NCI-H748 (cell line): ENCODE measurements around the gene ACSS3.
"Not testable (repeated sequence)": the region's sequence is repeated elsewhere in the genome, so short reads cannot be mapped to it uniquely, and the experiment has no call there.

Source experiments
- DNase-seq: peaks from one replicate; lab custom pipeline; 2025; ENCODE audit not compliant: unreplicated experiment; lab: John Stamatoyannopoulos, UW

Gene ACSS3, protein sequence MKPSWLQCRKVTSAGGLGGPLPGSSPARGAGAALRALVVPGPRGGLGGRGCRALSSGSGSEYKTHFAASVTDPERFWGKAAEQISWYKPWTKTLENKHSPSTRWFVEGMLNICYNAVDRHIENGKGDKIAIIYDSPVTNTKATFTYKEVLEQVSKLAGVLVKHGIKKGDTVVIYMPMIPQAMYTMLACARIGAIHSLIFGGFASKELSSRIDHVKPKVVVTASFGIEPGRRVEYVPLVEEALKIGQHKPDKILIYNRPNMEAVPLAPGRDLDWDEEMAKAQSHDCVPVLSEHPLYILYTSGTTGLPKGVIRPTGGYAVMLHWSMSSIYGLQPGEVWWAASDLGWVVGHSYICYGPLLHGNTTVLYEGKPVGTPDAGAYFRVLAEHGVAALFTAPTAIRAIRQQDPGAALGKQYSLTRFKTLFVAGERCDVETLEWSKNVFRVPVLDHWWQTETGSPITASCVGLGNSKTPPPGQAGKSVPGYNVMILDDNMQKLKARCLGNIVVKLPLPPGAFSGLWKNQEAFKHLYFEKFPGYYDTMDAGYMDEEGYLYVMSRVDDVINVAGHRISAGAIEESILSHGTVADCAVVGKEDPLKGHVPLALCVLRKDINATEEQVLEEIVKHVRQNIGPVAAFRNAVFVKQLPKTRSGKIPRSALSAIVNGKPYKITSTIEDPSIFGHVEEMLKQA

DNA sequence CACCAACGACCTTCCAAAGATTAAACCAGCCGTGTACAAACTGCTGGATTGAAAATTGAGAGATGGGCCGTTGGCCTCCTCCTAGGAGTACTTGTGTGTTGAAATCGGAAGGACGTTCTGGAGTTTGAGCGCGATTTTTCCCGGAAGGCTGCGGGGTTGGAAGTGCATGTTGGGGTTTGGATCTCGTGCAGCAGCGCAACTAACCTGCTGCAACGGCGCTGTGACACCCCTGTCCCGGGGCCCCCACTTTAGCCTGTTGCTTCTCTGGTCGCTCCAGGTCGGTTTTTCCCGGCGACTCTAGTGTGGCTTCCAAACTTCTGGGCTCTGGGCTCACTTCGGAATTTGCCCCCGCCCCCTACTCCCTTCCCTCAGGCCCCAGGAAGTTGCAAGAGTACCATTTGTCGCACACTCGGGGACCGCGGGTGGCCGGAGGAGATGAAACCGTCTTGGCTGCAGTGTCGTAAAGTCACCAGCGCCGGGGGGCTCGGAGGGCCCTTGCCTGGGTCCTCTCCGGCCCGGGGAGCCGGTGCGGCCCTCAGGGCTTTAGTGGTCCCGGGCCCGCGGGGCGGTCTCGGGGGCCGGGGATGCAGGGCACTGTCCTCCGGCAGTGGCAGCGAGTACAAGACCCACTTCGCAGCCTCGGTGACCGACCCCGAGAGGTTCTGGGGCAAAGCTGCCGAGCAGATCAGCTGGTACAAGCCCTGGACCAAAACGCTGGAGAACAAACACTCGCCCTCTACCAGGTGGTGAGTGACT lies at the start of gene ACSS3:
TSS of gene ACSS3 (plus strand) at position 394 of the 756 bp plus-strand sequence. CDS start at position 436, 42 bp downstream.
- DNase-seq: no peak

DNA sequence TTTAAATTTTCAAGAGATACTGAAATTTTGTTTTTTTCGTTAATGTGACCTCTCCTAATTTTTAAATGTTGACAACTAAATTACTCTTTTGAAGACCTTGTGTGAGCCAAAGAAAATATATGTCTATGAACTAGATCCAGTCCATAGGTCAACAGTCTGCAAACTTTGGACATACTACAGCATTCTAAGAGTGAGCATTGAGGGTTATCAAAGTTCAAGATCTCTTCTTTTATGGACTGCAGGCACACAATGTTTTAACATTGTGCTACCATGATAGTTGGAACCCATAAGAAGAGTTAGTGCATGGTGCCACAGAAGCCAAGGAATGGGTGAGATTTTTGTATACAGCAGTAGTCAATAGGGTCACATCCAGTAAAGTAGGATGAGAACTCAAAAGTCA lies 43.0 kb upstream of the ACSS3 start:
- no peak for DNase-seq

DNA sequence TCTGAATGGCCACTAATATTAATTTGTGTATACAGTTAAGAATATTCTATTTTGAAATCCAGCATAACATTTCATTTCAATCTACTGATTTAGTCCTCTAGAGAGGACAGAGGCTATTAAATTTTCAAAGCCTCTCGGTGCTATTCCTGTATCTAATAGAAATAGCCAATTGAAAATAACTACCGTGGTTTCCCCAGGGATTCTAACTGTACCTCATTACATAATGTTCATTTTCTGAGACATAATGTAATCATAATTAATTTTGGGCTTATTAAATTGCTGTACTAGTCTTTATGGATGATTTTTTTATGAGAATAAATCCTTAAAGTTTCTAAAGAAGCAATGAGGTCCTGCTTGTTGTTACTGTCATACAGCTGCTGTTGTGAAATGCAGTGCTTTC lies 38.6 kb upstream of the ACSS3 start:
- no peak for DNase-seq

DNA sequence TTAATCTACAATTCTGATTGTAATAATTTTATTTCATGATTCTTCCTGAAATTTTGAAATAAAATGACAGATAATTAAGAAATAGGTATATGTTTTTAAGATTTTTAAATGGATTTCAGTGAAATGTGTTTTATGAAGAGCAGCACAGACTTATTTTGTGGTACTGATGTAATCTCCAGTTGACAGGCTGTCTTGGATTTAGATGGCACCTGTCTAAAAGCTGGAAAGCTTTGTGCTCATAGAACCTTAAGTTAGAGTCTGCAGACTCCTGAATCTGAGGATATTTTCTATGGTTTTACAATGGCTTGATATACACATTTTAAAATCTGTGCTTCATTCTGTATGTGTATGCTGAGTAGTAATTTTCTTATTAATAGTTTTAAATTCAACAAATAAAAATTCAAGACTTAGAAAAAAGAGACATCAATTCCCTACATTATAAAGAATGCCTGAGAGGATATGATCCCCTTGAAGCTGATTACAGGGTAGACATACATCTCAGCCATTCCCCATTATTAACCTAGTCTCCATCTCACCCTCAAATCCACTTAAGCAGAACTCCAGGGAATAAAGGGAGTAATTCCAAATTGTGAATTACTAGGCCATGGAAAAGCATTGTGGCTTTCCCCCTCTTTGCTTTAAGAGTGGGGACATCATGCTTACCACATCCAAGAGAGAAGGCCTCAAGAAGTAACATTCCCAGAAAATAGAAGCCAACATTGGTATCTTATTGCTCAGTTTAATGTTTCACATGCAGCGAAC lies 33.7 kb upstream of the ACSS3 start:
- DNase-seq: no peak

DNA sequence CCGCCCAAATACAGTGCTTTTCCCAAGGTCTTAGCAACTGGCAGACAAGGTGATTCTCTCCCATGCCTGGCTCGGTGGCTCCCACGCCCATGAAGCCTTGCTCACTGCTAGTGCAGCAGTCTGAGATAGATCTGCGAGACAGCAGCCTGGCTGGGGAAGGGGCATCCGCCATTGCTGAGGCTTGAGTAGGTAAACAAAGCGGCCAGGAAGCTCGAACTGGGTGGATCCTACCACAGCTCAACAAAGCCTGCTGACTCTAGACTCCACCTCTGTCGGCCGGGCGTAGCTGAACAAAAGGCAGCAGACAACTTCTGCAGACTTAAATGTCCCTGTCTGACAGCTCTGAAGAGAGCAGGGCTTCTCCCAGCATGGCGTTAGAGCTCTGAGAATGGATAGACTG lies 12.9 kb upstream of the ACSS3 start:
- not testable (repeated sequence) for DNase-seq

DNA sequence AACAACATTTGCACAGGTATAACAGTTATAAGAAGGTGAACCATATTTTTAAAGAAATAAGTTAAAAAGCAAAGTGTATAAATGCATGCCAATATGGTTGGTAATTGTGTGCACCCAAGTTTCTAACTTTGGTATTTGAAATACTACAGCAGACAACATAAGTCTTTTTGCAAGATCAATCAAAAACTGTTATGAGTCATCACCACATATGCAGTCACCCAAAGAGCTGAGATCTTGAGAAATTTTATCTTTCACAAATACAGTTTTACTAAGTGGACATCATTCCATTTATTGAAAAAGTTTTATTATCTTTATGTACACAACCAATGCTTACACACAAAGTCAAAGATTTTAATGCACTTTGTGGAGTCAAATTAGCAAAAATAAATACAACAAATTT lies 7.0 kb upstream of the ACSS3 start:
- DNase-seq: no peak

DNA sequence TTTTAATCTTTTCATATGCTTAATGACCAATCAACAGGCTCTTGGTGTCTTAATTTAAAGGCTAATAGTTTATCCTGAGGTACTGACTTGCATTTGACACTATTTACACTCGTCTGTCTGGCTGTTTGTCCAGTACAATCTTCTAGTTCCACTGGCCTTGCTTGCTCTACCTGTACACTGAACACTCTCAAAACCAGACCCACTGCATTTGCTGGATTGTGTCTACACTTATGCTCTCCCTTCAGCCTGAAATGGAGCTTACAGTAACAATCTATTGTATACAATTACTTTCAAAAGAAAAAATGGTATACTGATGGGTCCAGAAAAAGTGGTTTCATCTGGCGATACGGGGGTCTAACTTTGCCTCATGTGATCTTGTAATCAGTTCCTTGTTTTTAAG lies 2.3 kb upstream of the ACSS3 start:
- DNase-seq: no peak

DNA sequence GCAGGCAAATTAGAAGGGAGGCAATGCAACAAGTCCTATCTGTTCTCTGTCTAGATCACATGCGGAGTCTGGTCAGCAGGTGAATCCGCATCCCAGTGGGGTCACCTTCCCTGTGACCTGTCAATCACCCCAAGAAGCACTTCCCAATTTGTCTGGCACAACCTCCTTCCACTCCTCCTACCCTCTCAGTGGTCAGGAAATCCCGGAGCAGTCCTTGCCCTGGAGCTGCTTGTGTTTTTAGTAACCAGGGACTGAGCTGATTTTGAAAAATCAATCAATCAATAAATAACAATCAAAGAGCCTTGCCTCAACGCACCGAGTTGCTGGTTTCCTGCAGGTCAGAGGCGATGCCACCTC lies 572 bp upstream of the ACSS3 start:
- no peak for DNase-seq

DNA sequence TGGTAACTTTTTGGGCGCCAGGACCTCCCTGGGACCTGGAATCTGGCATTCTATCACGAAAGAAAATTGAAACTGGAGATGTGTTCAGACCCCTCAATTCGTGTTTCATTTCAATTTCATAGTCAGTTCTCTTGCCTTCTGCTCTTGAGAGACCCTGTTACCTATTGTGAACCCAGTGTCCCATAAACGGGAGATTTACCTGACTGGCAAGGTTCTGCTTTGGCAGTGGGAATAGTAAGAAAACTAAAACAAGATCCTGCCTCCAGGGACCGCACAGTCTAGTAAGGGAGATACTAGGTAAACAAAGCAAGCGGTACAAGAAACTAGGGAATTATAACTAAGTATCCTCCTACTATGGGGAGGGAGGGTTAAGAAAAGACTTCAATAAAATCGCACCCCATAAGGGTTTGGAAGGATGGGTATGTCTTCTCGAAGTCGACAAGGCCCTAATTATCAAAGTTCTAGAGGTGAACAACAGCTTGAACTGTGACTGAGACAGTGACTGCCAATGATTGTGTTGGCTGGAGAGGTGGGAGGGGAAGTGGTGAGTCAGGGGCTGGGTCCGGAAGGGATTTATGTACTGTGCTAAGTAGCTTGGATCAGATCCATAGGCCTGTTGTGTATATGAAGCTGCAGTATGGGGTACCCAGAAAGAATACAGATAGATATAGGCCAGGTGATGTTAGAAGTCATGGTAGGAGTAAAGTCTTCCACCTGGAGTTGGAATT lies 754 bp downstream of the ACSS3 start:
- no peak for DNase-seq

DNA sequence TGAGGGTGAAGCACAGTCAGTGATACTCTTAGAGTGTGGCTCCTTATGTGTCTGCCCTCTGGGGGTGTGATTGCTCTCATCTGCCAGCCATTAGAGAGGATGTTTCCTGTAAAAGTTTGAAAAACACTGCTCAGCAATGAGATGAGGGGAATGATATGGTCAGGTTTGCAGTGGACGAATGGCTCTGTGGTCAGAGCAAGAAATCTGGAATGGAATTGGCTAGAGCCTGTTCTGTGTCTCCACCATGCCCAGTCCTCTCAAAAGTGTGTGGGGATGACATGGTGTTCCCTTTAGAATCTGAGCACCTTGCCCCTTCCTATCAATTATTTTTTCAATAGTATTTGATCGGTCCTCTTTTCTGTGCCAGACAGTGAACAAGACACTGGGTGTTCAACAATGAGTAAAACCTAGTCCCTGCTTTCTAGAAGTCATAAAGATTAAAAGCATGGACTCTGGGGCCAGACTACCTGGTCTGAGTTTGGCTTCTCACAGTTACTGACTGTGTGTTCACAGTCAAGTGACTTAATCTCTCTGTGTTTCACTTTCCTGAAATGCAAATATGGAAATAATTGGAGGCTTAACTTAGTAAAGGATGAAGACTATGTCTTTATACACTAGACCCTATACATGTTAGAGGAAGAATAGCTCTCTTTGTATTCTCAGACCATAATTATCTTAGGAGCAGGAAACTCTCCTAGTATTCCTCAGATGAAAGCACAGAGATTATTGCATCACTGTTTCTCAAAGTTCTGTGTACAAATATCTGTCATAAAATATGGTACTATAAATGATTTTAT lies 1.6 kb downstream of the ACSS3 start:
- DNase-seq: no peak

DNA sequence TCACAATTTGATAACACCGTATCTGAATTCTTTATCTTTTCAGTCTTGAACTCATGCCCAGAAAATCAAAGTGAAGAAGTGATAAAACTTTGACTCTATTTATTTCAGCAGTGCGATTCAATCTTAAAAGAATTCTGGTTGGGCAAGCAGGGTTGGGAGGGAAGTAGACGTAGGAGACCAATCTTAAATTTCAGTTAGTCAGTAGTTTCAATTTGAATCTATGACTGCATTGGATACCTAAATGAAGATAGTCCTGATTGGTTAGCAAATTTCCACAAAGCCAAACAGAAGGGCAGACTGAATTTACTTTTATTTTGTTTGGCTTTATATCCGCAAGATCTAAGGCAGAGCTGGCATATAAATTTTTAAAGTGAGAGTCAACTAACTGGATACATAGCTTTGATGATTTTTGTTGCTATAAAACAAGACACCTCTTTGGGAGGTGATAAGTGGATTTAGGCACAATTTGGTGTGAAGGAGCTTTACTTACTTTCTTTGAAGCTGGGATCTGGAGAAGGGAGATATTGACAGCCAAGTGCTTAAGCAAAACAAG lies 2.6 kb downstream of the ACSS3 start:
- no peak for DNase-seq

DNA sequence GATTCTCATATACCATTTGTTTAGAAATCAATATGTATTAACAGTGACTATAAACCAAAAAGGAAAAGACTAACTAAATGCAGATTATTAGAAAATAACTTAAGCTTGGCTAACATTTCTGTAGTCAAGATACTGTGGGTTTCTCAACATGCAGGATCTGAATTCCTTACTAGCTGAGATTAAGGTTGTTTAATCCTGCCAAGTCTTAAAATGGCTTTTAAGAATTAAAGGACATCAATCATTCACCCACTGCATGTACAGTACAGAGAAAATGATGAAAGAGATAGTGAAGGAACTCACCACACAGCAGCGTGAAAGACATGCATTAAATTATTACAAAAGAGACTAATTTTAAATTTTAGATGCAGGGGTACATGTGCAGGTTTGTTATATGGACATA lies 3.8 kb downstream of the ACSS3 start:
- no peak for DNase-seq

DNA sequence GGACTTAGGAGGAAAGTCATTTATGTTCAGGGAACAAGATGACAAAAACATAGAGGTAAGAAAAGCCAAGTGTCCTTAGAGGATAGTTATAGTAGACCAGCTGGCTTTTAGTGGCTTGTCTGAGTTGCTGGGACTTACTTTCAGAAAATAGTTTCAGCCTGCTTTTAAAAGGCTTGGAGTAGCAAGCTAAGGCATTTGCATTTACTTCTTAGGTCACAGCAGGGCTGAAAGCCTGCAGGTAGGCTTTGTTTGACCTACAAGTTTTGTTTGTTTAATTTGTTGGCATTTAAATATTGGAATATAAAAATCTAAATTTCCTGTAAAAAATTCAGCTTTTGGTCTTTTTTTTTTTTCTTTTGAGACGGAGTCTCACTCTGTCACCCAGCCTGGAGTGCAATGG lies 5.1 kb downstream of the ACSS3 start:
- DNase-seq: no peak

DNA sequence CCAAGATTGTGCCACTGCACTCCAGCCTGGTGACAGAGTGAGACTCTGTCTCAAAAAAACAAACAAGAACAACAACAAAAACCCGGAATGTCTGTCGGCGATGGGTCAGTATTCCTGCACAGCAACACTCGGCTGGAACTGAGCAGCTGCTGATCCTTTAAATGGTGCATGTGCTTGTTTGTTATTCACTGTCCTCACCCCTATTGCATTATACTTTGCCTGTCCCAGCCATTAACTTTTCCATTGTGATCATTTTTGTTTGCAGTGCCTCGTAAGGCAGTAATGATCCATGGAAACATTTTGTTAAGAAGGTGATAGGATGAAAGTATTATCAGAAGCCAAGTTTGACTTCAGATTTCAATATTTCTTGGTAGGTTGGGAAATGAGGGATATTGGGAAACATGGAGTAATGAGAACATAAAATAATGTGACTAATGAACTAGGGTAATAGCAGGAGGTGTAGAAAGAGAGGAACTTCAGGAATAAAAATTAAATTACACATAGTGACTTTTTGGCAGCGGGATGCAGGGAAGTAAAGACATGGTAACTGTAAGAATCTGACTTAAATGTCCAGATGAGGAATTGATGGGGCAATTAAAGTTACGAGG lies 6.1 kb downstream of the ACSS3 start:
- no peak for DNase-seq

DNA sequence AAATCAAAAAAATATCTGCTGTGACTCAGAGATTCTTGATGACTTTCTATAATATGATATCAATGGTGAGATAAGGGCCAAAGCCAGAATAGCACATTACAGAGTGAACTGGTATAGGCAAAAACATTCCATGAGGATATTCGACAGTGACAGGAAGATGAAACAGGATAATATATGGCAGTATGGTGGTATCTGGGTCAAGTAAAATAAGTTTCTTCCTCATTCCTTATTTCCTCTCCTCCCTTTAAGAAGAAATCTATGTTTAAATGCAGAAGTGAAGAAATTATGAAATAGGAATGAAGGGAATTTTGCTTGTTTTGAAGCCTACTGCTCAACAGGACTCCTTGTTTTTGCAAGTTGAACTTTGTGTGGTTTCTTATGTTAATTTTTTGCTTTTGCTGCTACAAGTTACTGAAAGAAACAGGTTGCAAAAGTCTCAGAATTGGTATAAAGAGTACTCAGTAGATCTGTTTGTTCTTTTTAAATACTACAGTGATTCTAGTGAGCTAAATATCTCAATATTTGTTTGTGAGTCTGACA lies 7.0 kb downstream of the ACSS3 start:
- DNase-seq: no peak

DNA sequence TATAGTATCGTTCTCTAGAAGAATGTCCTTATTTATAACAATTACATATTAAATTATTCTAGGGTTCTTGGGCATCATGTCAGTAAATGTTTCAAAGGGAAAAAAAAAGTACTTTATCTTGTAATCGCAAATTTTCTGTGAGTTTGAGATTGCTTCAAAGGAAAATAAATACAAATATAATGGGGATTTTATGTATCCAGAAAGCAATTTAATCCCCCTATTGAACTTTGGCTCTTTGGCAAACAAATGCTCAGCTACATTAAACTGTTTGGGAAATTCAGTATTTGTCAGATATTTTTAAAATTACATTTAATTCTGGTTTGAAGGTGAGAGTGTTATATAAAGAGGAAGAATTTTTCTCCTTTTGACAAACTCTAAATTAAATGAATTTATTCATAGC lies 8.0 kb downstream of the ACSS3 start:
- no peak for DNase-seq

DNA sequence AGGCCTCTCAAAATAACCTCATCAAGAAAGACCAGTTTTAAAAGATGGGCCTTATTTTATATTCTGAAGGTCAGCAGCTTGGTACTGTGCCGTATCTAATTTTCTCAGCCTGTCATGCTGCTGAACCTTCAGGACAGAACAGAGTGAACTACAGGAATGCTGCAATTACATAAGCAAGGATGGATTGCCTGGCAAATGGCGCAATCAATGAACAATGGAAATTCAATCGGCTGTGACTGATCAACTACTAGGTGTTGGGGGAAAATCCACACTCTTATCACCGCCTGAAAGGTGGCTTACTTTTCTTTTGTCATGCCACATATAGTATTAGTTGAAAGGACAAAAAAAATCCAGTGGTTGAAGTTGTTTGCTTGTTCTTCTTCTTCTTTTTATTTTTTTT lies 8.5 kb downstream of the ACSS3 start:
- peak; percentile 60 for DNase-seq

DNA sequence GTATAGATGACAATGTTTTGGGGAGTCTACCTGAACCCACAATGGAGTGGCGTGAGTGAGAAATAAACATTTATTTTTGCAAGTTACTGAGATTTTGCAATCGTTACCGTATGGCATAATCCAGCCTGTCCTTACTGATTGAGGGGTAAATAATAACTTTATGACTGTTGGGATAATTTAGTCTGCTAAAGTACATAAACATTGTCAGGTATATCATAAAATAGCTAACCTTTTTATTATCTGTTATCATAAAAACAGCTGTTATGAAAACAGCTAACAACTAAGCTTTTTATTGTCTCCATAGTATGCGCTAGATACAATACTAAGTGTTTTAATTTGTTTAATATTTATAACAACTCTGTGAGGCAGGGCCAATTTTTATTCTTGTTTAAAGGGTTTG lies 10.3 kb downstream of the ACSS3 start:
- peak; percentile 71 for DNase-seq

DNA sequence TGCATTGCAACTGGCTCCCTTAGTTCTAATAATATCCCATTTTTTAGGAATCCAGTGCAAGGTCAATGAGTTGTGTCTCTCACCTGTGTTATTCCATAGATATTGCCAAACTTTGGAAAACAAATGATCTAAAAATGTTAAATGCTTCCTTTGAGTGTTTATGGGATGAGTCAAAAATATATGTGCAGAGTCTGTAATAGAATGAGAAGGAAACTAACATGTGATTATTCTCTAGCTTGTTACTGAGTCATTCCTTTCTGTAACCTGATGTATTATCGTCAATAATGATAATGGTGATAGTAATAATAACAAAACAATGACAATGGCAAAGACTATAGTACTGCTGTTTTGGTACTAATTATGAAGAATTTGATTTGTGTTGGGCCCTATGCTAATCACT lies 11.5 kb downstream of the ACSS3 start:
- DNase-seq: no peak
